MG63 (cell line): ENCODE measurements around the gene ZNF398. TPM values are rescaled to one million over a fixed set of nuclear protein-coding genes. Genes with fewer than 3 reads are reported as not detected.
"Not testable (repeated sequence)": the region's sequence is repeated elsewhere in the genome, so short reads cannot be mapped to it uniquely, and the experiment has no call there.

Experiments
- DNase-seq: peaks from one replicate; pipeline ENCODE4 v3.0.0-alpha.2; 2020
- H3K27me3 ChIP-seq: fragments of 250-450 bp; sonication (Bioruptor Pico); 2 replicates; pipeline ENCODE4 v1.5.1; 2020; ENCODE audit warnings: mild to moderate bottlenecking, moderate library complexity
- H3K36me3 ChIP-seq: fragments of 250-450 bp; sonication (Bioruptor Pico); 2 replicates; pipeline ENCODE4 v1.5.1; 2020; ENCODE audit warnings: mild to moderate bottlenecking, moderate library complexity
- H3K4me3 ChIP-seq: fragments of 250-450 bp; sonication (Bioruptor Pico); 2 replicates; pipeline ENCODE4 v1.5.1; 2020; ENCODE audit warnings: mild to moderate bottlenecking, moderate library complexity
- H3K9me3 ChIP-seq: fragments of 250-450 bp; sonication (Bioruptor Pico); 2 replicates; pipeline ENCODE4 v1.5.1; 2020; ENCODE audit warnings: mild to moderate bottlenecking, moderate library complexity
- total RNA-seq: library from RNA; depleted of rRNA; stranded (reverse); fragments of >200 nt; shearing (Covaris generic); gene quantifications from 2 replicates; pipeline ENCODE4 v1.2.3, GENCODE V29; 2014; ENCODE audit warnings: low replicate concordance

The ZNF398 gene
- total RNA-seq, 1 experiment from 2014 or later = 2.6 TPM

GRCh38 chr7:149144436-149144922 lies 2.8 kb upstream of the ZNF398 start:
- H3K36me3 ChIP-seq, H3K27me3 ChIP-seq, H3K4me3 ChIP-seq, H3K9me3 ChIP-seq: not testable (repeated sequence)
- peak; percentile 65 for DNase-seq

- no peaks in the 10 kb centered on the region for H3K27me3 ChIP-seq
- no peaks in the 10 kb centered on the region for H3K36me3 ChIP-seq
- no peak overlapping the region for H3K4me3 ChIP-seq
- DNase-seq = no peak
- H3K9me3 ChIP-seq = no peaks in the 10 kb centered on the region
Measured at GRCh38 chr7:149145031-149145845, 2.0 kb upstream of the ZNF398 start.

- Histone ChIP-seq H3K36me3 (no peaks in the 10 kb centered on the region), H3K27me3 (no peaks in the 10 kb centered on the region), H3K9me3 (no peaks in the 10 kb centered on the region), H3K4me3 (peak overlapping the region; percentile 76)
- peak; percentile 54 for DNase-seq
Measured at GRCh38 chr7:149147752-149148653, 750 bp downstream of the ZNF398 start.

- no peaks in the 10 kb centered on the region for H3K9me3 ChIP-seq
- DNase-seq = no peak
- no peak overlapping the region for H3K4me3 ChIP-seq
- peaks cover 13% of the 10 kb centered on the region for H3K36me3 ChIP-seq
- no peaks in the 10 kb centered on the region for H3K27me3 ChIP-seq
Measured at GRCh38 chr7:149150981-149151380, 3.7 kb downstream of the ZNF398 start.

GRCh38 chr7:149153346-149153745 lies 6.1 kb downstream of the ZNF398 start:
- Histone ChIP-seq H3K27me3 (no peaks in the 10 kb centered on the region), H3K4me3 (no peak overlapping the region), H3K9me3 (no peaks in the 10 kb centered on the region), H3K36me3 (peaks cover 17% of the 10 kb centered on the region)
- no peak for DNase-seq

- peaks cover 17% of the 10 kb centered on the region for H3K36me3 ChIP-seq
- no peak overlapping the region for H3K4me3 ChIP-seq
- H3K9me3 ChIP-seq = no peaks in the 10 kb centered on the region
- DNase-seq = no peak
- no peaks in the 10 kb centered on the region for H3K27me3 ChIP-seq
Measured at GRCh38 chr7:149154056-149154455, 6.8 kb downstream of the ZNF398 start.

GRCh38 chr7:149156898-149157297 lies 9.6 kb downstream of the ZNF398 start:
- no peak for DNase-seq
- peaks cover 20% of the 10 kb centered on the region for H3K36me3 ChIP-seq
- H3K27me3 ChIP-seq = no peaks in the 10 kb centered on the region
- no peak overlapping the region for H3K4me3 ChIP-seq
- H3K9me3 ChIP-seq = no peaks in the 10 kb centered on the region

GRCh38 chr7:149161241-149161848 lies 14.1 kb downstream of the ZNF398 start:
- no peaks in the 10 kb centered on the region for H3K27me3 ChIP-seq
- H3K9me3 ChIP-seq = no peaks in the 10 kb centered on the region
- peak; percentile 26 for DNase-seq
- no peak overlapping the region for H3K4me3 ChIP-seq
- H3K36me3 ChIP-seq = peaks cover 12% of the 10 kb centered on the region

GRCh38 chr7:149166142-149166541 lies 18.9 kb downstream of the ZNF398 start:
- Histone ChIP-seq H3K27me3 (no peaks in the 10 kb centered on the region), H3K9me3 (no peaks in the 10 kb centered on the region), H3K4me3 (no peak overlapping the region), H3K36me3 (peaks cover 14% of the 10 kb centered on the region)
- DNase-seq = no peak

GRCh38 chr7:149166630-149167352 lies 19.5 kb downstream of the ZNF398 start:
- Histone ChIP-seq H3K9me3 (no peaks in the 10 kb centered on the region), H3K4me3 (no peak overlapping the region), H3K36me3 (peaks cover 10% of the 10 kb centered on the region), H3K27me3 (no peaks in the 10 kb centered on the region)
- no peak for DNase-seq

GRCh38 chr7:149171892-149172533 lies 24.8 kb downstream of the ZNF398 start:
- peaks cover 9% of the 10 kb centered on the region for H3K36me3 ChIP-seq
- H3K9me3 ChIP-seq = no peaks in the 10 kb centered on the region
- no peak for DNase-seq
- no peaks in the 10 kb centered on the region for H3K27me3 ChIP-seq
- H3K4me3 ChIP-seq = no peak overlapping the region

- no peak for DNase-seq
- no peaks in the 10 kb centered on the region for H3K27me3 ChIP-seq
- H3K4me3 ChIP-seq = no peak overlapping the region
- peaks cover 14% of the 10 kb centered on the region for H3K36me3 ChIP-seq
- H3K9me3 ChIP-seq = no peaks in the 10 kb centered on the region
Measured at GRCh38 chr7:149172534-149172920, 25.3 kb downstream of the ZNF398 start.

- no peaks in the 10 kb centered on the region for H3K9me3 ChIP-seq
- H3K27me3 ChIP-seq = no peaks in the 10 kb centered on the region
- H3K36me3 ChIP-seq = peaks cover 16% of the 10 kb centered on the region
- no peak overlapping the region for H3K4me3 ChIP-seq
- DNase-seq = no peak
Measured at GRCh38 chr7:149175150-149175549, 27.9 kb downstream of the ZNF398 start.

GRCh38 chr7:149179241-149179640 lies 32.0 kb downstream of the ZNF398 start:
- Histone ChIP-seq H3K9me3 (no peaks in the 10 kb centered on the region), H3K27me3 (no peaks in the 10 kb centered on the region), H3K4me3 (no peak overlapping the region), H3K36me3 (peaks cover 27% of the 10 kb centered on the region)
- no peak for DNase-seq

- Histone ChIP-seq H3K9me3 (no peaks in the 10 kb centered on the region), H3K4me3 (no peak overlapping the region), H3K27me3 (no peaks in the 10 kb centered on the region), H3K36me3 (peaks cover 27% of the 10 kb centered on the region)
- no peak for DNase-seq
Measured at GRCh38 chr7:149180722-149181449, 33.6 kb downstream of the ZNF398 start.
